ELF-1 (cell line): ENCODE measurements around the gene B3GNT7.
"Not testable (repeated sequence)": the region's sequence is repeated elsewhere in the genome, so short reads cannot be mapped to it uniquely, and the experiment has no call there.

Experiments
- DNase-seq: peaks from one replicate; pipeline ENCODE4 v3.0.0-alpha.2; 2016; ENCODE audit warnings: low read depth, low spot score

B3GNT7 gene

GRCh38 chr2:231425811-231426703 is 30.5 kb downstream of the B3GNT7 start:
- peak; percentile 98 for DNase-seq

- DNase-seq: no peak
Measured at GRCh38 chr2:231427116-231427515, 31.6 kb downstream of the B3GNT7 start.

GRCh38 chr2:231429152-231429551 is 33.6 kb downstream of the B3GNT7 start:
- DNase-seq: no peak

GRCh38 chr2:231429901-231430300 is 34.4 kb downstream of the B3GNT7 start:
- no peak for DNase-seq

- DNase-seq: not testable (repeated sequence)
Measured at GRCh38 chr2:231430437-231430836, 34.9 kb downstream of the B3GNT7 start.

- DNase-seq: no peak
Measured at GRCh38 chr2:231431606-231432005, 36.1 kb downstream of the B3GNT7 start.

- no peak for DNase-seq
Measured at GRCh38 chr2:231433990-231434389, 38.5 kb downstream of the B3GNT7 start.

- no peak for DNase-seq
Measured at GRCh38 chr2:231436957-231437356, 41.4 kb downstream of the B3GNT7 start.

GRCh38 chr2:231449503-231450054 is 54.1 kb downstream of the B3GNT7 start:
- DNase-seq: no peak

- peak; percentile 36 for DNase-seq
Measured at GRCh38 chr2:231450548-231450989, 55.1 kb downstream of the B3GNT7 start.
